SIG-M5 treated with dmso at 0.1 percent for 504 hours (cell line): ENCODE data around the gene DLGAP3.
"Not testable (repeated sequence)": the region's sequence is repeated elsewhere in the genome, so short reads cannot be mapped to it uniquely, and the experiment has no call there.

ENCODE experiments used
- DNase-seq: peaks from one replicate; lab custom pipeline; 2025; ENCODE audit not compliant: unreplicated experiment; lab: John Stamatoyannopoulos, UW

The DLGAP3 gene

GRCh38 chr1:34842073-34842472 lies 87.4 kb downstream of the DLGAP3 start:
- DNase-seq: no peak

- no peak for DNase-seq
These were observed 89.0 kb downstream of the DLGAP3 start for GRCh38 chr1:34840426-34840825.

- no peak for DNase-seq
These were observed 89.7 kb downstream of the DLGAP3 start for GRCh38 chr1:34839526-34840305.

DNA sequence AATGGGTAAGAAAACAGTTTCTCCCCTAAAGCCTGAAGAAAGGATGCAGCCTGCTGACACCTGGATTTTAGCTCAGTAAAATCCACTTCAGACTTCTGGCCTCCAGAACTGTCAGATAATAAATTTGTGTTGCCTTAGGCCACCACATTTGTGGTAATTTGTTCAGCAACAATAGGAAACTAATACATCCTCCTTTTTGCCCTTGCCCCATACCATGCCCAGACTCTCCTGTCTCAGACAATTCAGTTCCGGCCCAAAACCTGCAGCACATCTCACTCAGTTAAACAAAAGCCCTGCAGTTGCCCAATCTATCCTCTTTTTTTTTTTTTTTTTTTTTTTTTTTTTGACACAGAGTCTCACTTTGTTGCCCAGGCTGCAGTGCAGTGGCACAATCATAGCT lies 95.7 kb downstream of the DLGAP3 start:
- no peak for DNase-seq

- DNase-seq: no peak
These were observed 97.7 kb downstream of the DLGAP3 start for GRCh38 chr1:34831721-34832246.

- no peak for DNase-seq
These were observed 100.2 kb downstream of the DLGAP3 start for GRCh38 chr1:34829250-34829649.

DNA sequence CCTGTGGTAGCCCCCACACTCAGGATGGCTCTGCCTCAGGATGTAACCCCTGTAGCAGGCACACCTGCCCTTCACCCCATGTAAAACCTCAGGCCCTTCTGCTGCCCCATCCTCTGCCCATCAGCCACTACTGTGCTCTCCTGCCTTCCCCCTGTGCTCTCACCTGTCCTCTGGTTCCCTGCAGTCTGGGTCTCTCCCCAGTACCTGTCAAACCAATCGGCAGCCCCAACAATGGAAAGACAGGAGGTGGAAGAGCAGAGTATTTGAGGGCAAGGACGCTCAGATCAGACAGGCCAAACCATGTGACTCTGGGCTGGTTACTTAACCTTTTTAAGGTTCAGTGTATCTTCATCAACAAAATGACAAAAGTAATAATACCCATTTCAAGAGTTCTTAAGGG lies 100.8 kb downstream of the DLGAP3 start:
- DNase-seq: no peak

DNA sequence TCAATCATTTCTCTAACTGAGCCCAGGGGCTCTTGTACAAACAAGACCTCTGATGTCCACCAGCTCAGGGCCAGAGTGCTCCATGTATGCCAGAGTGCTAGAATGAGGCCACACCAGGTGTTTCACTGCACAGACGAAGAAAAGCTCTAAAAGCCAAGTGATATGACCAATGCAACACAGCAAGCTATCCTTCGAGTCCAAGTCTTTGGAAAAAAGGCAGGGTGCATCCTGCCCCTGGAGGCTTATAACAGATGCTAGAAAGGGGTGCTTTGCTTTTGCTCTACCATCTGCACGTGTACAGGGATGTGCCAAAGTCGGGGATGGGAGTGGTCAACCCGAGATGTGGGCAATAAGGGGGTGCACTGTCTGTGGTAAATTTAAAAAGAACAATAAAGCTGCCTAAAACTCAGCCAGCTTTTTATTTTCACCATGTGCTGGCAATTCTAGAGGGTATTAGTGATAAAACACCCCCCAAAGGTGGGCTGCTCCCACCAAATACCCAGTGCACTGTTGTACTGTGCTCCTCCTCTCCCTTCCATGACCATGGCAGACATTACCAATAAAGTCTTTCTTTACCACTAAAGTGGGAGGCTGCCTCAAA lies 102.0 kb downstream of the DLGAP3 start:
- DNase-seq: no peak

- no peak for DNase-seq
These were observed 103.9 kb downstream of the DLGAP3 start for GRCh38 chr1:34825455-34826091.

DNA sequence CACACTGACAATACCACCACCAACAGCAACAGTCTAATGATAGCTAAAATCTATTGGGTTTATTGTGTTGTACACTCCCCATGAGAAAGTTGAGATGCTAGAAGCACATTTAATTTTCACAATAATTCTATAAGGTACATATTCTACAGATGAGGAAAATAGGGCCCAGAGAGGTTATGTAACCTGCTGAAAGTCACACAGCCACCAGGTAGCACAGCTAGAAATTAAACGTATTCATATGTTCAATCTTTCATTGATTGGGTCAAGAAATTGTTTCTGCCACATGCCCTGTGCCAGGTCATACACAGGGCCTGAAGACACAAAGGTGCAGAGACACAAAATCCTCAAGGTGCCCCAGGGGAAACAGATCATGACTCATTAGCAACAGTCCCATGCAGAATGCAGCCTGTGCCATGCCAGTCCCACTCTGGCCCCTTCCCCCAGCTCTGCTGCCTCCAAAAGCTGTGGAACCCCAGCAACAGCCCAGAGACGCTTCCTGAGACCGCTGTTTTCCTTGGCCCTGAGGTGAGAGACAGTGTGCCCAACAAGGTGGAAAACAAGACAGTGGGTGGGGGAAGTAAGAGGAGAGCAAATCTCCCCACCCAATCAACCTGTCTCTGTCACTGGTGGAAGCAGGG lies 104.5 kb downstream of the DLGAP3 start:
- DNase-seq: no peak

GRCh38 chr1:34822202-34822601 lies 107.2 kb downstream of the DLGAP3 start:
- no peak for DNase-seq

GRCh38 chr1:34818862-34819261 lies 110.6 kb downstream of the DLGAP3 start:
- not testable (repeated sequence) for DNase-seq

- no peak for DNase-seq
These were observed 112.7 kb downstream of the DLGAP3 start for GRCh38 chr1:34816778-34817177.

- no peak for DNase-seq
These were observed 113.1 kb downstream of the DLGAP3 start for GRCh38 chr1:34816332-34816731.
